HepG2 (cell line): ENCODE results near the gene DHX30.

Experiments used
- ASH2L ChIP-seq: fragments of 300-600, 200-600 bp; sonication (generic); IDR thresholded peaks from 2 replicates; pipeline ENCODE4 v1.7.0; 2017; ENCODE audit warnings: low read depth, mild to moderate bottlenecking, moderate library complexity, mixed read lengths, low read length; ENCODE audit not compliant: insufficient read length
- ATM ChIP-seq: fragments of 450-650 bp; IDR thresholded peaks from 2 replicates; pipeline ENCODE4 v1.7.1; 2017; ENCODE audit warnings: mild to moderate bottlenecking, borderline replicate concordance
- MYC ChIP-seq: sonication (generic); formaldehyde crosslinking; IDR thresholded peaks from 2 replicates; pipeline ENCODE4 v1.9.0; 2021; ENCODE audit warnings: missing genetic modification reagents, borderline replicate concordance
- POLR2AphosphoS5 ChIP-seq: IDR thresholded peaks from 2 replicates; pipeline ENCODE4 v1.6.1; 2012; ENCODE audit warnings: low read depth, low read length
- YEATS2 ChIP-seq: sonication (generic); formaldehyde crosslinking; IDR thresholded peaks from 2 replicates; pipeline ENCODE4 v1.4.0; 2020; ENCODE audit warnings: missing genetic modification reagents, borderline replicate concordance
- ZNF282 ChIP-seq: fragments of 450-650 bp; IDR thresholded peaks from 2 replicates; pipeline ENCODE4 v1.6.1; 2018; ENCODE audit not compliant: partially characterized antibody
- ZNF350 ChIP-seq: sonication (generic); formaldehyde crosslinking; IDR thresholded peaks from 2 replicates; pipeline ENCODE4 v1.4.0; 2020; ENCODE audit warnings: mild to moderate bottlenecking, low read depth, missing genetic modification reagents, borderline replicate concordance
- TF ChIP-seq, protein P1 (sequence below): sonication (generic); formaldehyde crosslinking; IDR thresholded peaks from 2 replicates; pipeline ENCODE4 v1.8.1; 2023; ENCODE audit warnings: missing genetic modification reagents, mild to moderate bottlenecking, borderline replicate concordance
- TF ChIP-seq, protein P2 (sequence below): sonication (generic); formaldehyde crosslinking; IDR thresholded peaks from 2 replicates; pipeline ENCODE4 v1.9.0; 2021; ENCODE audit warnings: missing genetic modification reagents, borderline replicate concordance

DNA sequence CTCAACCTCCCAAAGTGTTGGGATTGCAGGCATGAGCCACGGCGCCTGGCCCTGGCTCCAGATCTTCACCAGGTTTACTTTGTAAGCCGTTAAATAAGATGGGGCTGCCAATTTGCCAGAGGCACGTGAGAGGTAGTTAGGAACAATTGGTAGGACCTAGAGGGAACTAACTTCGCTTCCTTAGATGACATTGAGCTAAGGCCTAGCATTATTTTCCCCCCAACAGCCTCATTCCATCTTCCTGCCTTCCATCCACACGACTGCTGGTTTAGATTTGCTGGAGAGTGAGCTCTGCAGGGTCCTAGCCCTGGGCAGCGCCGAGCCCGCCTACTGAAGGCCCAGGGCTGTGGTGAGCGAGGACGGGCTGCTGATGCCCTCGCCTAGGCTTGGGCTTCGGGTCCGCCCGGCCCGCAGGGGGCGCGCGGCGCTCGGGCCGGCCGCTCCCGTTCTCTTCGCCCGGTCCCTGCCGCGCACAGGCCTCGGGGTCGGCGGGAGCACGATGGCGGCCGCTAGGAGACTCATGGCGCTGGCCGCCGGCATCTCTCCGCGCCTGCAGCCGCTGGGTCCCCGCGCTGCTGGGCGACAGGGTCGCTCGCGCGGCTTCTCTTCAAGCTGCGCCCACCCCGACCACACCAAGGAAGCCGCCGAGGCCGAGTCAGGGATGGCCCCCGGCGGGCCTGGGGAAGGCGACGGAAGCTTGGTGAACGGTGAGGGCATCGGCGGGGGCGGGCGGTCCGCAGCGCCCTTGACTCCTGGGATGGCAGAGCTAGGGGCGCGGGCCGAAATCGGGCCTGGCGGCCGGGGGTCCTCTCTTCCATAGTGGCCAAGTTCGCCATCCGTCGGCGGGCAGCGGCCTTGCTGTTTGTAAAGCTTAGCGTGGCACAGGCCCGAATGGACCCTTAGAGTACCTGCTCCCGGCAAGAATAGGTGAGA, 21.9 kb downstream of the DHX30 start:
- TF ChIP-seq, protein P1, sequence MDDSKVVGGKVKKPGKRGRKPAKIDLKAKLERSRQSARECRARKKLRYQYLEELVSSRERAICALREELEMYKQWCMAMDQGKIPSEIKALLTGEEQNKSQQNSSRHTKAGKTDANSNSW (CRISPR knock-in tag): 0 out of 2 replicates have a peak, but pooled peaks have one; percentile 53
- TF ChIP-seq ATM (no peak), MYC (CRISPR knock-in tag) (peak; percentile 90), POLR2AphosphoS5 (peak; percentile 60), ASH2L (peak; percentile 90), ZNF282 (no peak), YEATS2 (CRISPR knock-in tag) (peak; percentile 77), ZNF350 (0 out of 2 replicates have a peak, but pooled peaks have one; percentile 26)
- TF ChIP-seq, protein P2, sequence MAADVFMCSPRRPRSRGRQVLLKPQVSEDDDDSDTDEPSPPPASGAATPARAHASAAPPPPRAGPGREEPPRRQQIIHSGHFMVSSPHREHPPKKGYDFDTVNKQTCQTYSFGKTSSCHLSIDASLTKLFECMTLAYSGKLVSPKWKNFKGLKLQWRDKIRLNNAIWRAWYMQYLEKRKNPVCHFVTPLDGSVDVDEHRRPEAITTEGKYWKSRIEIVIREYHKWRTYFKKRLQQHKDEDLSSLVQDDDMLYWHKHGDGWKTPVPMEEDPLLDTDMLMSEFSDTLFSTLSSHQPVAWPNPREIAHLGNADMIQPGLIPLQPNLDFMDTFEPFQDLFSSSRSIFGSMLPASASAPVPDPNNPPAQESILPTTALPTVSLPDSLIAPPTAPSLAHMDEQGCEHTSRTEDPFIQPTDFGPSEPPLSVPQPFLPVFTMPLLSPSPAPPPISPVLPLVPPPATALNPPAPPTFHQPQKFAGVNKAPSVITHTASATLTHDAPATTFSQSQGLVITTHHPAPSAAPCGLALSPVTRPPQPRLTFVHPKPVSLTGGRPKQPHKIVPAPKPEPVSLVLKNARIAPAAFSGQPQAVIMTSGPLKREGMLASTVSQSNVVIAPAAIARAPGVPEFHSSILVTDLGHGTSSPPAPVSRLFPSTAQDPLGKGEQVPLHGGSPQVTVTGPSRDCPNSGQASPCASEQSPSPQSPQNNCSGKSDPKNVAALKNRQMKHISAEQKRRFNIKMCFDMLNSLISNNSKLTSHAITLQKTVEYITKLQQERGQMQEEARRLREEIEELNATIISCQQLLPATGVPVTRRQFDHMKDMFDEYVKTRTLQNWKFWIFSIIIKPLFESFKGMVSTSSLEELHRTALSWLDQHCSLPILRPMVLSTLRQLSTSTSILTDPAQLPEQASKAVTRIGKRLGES (CRISPR knock-in tag): no peak
